Thymus (tissue), 11 donors: ENCODE data around the gene ITPR1. TPM values are rescaled to one million over a fixed set of nuclear protein-coding genes. Genes with fewer than 3 reads are reported as not detected.

Source experiments
- DNase-seq, 9 donors: peaks; one replicate each; pipeline ENCODE4 v3.0.0-alpha.2; 2013; ENCODE audit warnings: low spot score in 9 of 9, low read depth in 6 of 9, missing footprints in 1 of 9
- H3K27ac ChIP-seq, 2 donors: one replicate each; pipeline ENCODE4 v1.5.1; 2013; ENCODE audit warnings: control low read depth in 1 of 2, low read depth in 1 of 2, low read length in 1 of 2, mild to moderate bottlenecking in 1 of 2, moderate library complexity in 1 of 2
- H3K27me3 ChIP-seq, 2 donors: one replicate each; pipeline ENCODE4 v1.5.1; 2013; ENCODE audit warnings: low read length in 1 of 2; ENCODE audit not compliant: control insufficient read depth in 2 of 2, insufficient read depth in 1 of 2
- H3K36me3 ChIP-seq, 2 donors: one replicate each; pipeline ENCODE4 v1.5.1; 2013; ENCODE audit warnings: low read length in 1 of 2, mild to moderate bottlenecking in 1 of 2, moderate library complexity in 1 of 2; ENCODE audit not compliant: control insufficient read depth in 2 of 2, insufficient read depth in 2 of 2
- H3K4me1 ChIP-seq, 2 donors: one replicate each; pipeline ENCODE4 v1.5.1; 2013; ENCODE audit warnings: low read length in 2 of 2; ENCODE audit not compliant: control insufficient read depth in 2 of 2, insufficient read depth in 2 of 2
- H3K4me3 ChIP-seq, 2 donors: one replicate each; pipeline ENCODE4 v1.5.1; 2013; ENCODE audit warnings: low read length in 2 of 2, control low read depth in 1 of 2, mild to moderate bottlenecking in 1 of 2
- H3K9me3 ChIP-seq, 2 donors: one replicate each; pipeline ENCODE4 v1.5.1; 2013; ENCODE audit warnings: low read length in 1 of 2, mild to moderate bottlenecking in 1 of 2; ENCODE audit not compliant: control insufficient read depth in 2 of 2, insufficient read depth in 1 of 2
- WGBS: extraction: QIAGEN DNeasy Blood & Tissue Kit; methylation state at CpG from one replicate; pipeline ENCODE4 v1.1.7; 2013; 5-methylcytosine and 5-hydroxymethylcytosine counted together
- polyA plus RNA-seq: library from polyadenylated mRNA; stranded (reverse); fragments of 200-250 nt; gene quantifications from one replicate; pipeline ENCODE4 v1.2.3, GENCODE V29; 2013
- total RNA-seq: library from RNA; stranded (reverse); fragments of 120-200 nt; gene quantifications from one replicate; pipeline ENCODE4 v1.2.4, GENCODE V29; 2013
- donor health status: healthy.

The ITPR1 gene
- total and polyA plus RNA-seq, 2 donors: 23.9 to 36.6 TPM

DNA sequence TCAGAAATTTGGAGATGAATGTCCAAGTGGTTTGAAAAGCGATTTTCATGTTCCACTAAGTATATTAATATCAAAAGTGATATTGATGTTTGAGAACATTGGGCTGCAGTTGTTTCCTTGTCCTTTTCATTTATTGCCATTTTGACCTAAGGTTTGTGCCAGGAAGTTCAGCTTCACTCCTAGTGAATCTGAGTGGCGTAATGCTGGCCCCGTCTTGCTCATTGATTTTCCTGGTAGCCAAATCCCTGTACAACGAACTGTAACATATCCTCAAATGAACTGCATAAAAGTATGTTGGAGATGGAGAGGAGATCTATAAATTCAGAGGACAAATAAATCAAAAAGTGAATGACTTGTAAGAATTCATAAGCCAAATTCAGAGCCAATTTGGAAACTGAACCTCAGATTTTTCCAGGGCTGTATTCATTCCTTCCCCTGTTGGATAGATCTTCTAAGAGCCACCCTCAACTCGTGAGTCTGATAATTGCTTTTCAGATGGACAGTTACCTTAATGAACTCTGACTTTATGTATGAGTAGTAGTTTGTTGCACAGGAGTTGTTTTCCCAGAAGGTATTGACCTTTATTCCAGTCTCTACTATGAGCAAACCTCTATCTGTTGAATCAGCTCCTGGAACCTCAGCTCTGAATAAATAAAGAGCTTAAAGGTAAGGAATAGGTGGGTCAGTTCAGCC, 72.8 kb downstream of the ITPR1 start:
- H3K4me3 ChIP-seq: no peak overlapping the region
- H3K9me3 ChIP-seq: no peaks in the 10 kb centered on the region
- no peak for DNase-seq
- peaks cover 14 to 19% of the 10 kb centered on the region in 2 donors for H3K4me1 ChIP-seq
- H3K36me3 ChIP-seq: no peaks in the 10 kb centered on the region
- no peaks in the 10 kb centered on the region for H3K27me3 ChIP-seq
- WGBS: 85% methylated on average over 5 of the region's 5 CpGs
- H3K27ac ChIP-seq: peak overlapping the region in 1 of 2 donors; percentile 82

DNA sequence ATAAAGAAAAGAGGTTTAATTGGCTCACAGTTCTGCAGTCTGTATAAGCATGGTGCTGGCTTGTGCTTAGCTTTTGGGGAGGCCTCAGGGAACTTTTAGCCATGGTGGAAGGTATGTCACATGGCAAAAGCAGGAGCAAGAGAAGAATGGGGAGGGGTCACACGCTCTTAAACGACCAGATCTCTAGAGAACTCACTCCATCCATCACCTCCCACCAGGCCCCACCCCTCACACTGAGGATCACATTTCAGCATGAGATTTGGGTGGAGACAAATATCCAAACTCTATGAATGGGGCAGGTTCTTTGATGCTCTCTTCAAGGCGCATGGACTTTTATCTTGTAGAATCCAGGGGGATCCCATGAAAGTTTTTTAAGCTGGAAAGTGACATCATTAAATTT, 75.7 kb downstream of the ITPR1 start:
- DNase-seq: no peak
- Histone ChIP-seq H3K9me3 (no peaks in the 10 kb centered on the region), H3K27me3 (no peaks in the 10 kb centered on the region), H3K4me3 (no peak overlapping the region), H3K27ac (no peak overlapping the region), H3K4me1 (peaks cover 14 to 19% of the 10 kb centered on the region in 2 donors), H3K36me3 (no peaks in the 10 kb centered on the region)
- 93% methylated on average over 3 of the region's 3 CpGs for WGBS

DNA sequence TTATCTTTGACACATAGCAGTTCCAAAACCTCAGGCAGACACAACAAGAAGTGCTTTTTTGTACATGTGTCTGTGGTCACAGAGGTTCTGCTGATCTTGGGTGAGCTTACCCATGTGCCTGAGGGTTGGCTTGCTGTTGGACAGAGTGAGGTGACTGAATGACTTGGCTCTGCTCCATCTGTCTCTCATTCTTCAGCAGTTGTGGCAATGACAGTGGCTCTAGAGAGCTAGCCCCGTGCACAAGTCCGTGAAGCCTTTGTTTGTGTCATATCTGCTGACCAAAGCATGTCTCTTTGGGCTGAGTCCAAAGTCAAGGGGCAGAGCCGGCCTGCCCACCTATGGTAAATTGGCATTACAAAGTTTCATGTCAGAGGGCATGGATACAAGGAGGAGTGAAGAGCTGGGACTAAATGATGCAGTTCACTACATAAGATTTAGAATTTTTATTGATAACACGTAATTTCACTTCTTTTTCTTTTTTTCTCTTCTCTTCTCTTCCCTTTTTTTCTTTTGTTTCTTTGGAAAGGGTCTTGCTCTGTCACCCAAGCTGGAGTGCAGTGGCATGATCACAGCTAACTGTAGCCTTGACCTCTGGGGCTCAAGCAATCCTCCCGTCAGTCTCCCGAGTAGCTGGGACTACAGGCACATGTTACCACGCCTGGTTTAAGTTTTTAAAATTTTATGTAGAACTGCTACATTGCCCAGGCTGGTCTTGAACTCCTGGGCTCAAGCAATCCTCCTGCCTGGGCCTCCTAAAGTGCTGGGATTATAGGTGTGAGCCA, 77.9 kb downstream of the ITPR1 start:
- WGBS: 78% methylated on average over 7 of the region's 7 CpGs

DNA sequence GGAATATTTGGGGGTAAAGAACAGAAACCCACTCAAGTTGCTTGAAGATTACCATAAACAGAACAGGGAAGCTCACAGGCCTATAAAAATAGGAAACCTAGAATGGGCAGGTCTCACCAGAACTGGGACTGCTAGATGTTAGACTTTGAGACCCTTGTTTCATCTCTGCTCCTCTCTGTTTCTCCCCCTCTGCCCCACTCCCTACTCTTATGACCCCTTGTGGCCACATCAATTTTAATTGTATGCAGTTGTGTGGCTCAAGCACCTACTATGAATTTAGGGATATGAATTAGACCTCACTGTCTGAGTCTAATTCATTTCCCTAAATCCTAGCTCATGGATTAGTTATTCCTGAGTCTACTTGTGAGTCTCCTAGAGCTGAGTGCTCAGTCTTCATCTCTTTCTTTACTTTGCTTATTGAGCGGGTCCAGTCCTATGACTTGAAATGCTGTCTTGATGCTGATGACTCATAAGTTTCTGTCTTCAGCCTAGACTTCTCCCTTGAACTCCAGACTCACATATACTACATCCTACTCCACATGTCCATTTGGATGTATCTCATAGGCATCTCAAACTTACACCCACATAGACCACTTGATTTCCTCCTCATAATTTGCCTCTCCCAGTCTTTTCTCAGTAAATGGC, 78.7 kb downstream of the ITPR1 start:
- peak in 3 of 9 donors; percentile 13 to 40 (median 17) for DNase-seq
- Histone ChIP-seq H3K4me3 (no peak overlapping the region), H3K27ac (no peak overlapping the region), H3K36me3 (no peaks in the 10 kb centered on the region), H3K27me3 (no peaks in the 10 kb centered on the region), H3K9me3 (no peaks in the 10 kb centered on the region), H3K4me1 (no peaks in the 10 kb centered on the region)
- 100% methylated on average over 1 of the region's 1 CpG for WGBS

More for the DNA sequence above, 77.9 kb downstream of the ITPR1 start:
- H3K27ac ChIP-seq: no peak overlapping the region
- H3K4me3 ChIP-seq: no peak overlapping the region
- H3K27me3 ChIP-seq: no peaks in the 10 kb centered on the region
- H3K9me3 ChIP-seq: no peaks in the 10 kb centered on the region
- H3K4me1 ChIP-seq: no peaks in the 10 kb centered on the region
- H3K36me3 ChIP-seq: no peaks in the 10 kb centered on the region
- peak in 1 of 9 donors; percentile 22 for DNase-seq

DNA sequence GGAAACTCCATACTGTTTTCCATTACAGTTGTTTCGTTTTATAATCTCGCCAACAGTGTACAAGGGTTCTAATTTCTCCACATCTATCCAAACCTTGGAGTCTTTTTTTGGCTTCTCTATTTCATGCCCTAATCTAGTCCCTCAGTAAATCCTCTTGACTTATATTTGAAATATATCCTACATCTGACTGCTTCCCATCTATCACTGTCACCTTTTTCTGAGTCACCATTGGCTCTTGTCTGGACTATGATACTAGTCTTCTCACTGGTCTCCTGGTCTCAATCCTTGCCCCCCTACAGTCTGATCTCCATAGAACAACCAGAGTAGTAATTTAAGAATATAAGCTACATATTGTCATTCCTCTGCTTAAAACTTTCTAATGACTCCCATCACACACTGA, 80.0 kb downstream of the ITPR1 start:
- H3K27me3 ChIP-seq: no peaks in the 10 kb centered on the region
- WGBS: over 99% methylated on average over 2 of the region's 2 CpGs
- no peak for DNase-seq
- no peaks in the 10 kb centered on the region for H3K36me3 ChIP-seq
- no peak overlapping the region for H3K27ac ChIP-seq
- H3K4me3 ChIP-seq: no peak overlapping the region
- H3K9me3 ChIP-seq: no peaks in the 10 kb centered on the region
- no peaks in the 10 kb centered on the region for H3K4me1 ChIP-seq

DNA sequence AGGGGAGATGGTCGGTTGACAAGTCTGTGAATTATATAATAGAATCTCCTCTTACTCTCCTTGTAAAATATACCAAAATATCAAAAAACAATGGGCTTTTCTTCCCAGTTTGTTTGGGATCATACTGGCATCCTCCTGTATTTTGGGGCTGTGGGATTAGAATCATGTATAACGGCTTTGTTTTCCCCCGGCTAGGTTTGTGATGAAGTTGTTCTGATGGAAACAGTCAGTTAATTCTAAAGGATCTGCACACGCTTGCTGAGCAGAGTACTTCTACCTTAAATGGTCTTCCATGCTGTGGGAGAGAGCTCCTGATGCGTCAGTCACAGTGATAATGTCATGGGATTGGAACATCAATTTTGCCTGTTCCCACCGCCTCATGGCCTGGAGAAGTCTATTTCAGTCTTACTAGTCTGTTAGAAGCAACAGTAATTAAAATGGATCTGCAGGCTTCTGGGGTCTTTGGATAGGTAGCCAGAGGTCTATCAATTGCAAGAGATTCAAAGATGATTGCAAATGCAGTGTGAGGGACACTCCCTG, 81.3 kb downstream of the ITPR1 start:
- no peaks in the 10 kb centered on the region for H3K4me1 ChIP-seq
- WGBS: 98% methylated on average over 6 of the region's 6 CpGs
- no peaks in the 10 kb centered on the region for H3K36me3 ChIP-seq
- H3K27me3 ChIP-seq: no peaks in the 10 kb centered on the region
- no peak overlapping the region for H3K27ac ChIP-seq
- H3K4me3 ChIP-seq: no peak overlapping the region
- DNase-seq: no peak
- H3K9me3 ChIP-seq: no peaks in the 10 kb centered on the region

DNA sequence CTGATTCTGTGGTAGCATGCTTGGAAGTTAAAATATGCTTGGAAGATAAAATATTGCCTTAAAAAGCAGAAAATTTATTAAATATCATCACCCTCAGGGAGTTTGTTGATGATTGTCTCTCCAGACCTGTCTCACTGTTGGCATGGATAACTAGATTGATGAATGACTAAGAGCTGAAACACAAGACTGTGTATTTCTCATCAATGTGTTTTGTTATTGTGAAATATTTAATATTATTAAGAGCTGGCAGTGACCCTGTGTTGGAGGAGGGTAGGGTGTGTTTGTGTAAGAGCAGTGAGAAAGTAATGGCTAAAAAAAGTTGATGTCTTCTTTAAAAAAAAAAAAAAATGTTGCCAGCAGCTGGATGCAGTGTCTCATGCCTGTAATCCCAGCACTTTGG, 82.2 kb downstream of the ITPR1 start:
- no peaks in the 10 kb centered on the region for H3K36me3 ChIP-seq
- no peaks in the 10 kb centered on the region for H3K27me3 ChIP-seq
- no peaks in the 10 kb centered on the region for H3K4me1 ChIP-seq
- H3K9me3 ChIP-seq: no peaks in the 10 kb centered on the region
- H3K4me3 ChIP-seq: no peak overlapping the region
- no peak overlapping the region for H3K27ac ChIP-seq
- DNase-seq: no peak

DNA sequence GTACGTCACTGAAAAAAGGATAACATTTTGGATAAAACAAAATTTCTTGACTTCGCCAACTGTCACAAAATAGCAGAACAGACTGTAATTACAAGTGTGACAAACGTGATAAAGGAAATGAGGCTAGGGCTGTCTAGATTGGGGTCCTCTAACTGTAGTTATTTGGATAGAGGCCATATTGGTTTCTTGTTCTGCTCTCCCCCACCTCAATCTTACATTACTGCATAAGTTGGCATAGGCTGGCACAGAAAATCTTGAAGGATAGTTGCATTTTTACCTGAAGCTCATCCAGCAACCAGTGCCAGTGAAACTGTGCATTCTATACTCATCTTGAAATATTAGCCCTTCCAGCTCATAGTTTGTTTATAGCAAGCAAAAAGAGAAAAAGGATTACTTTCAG, 84.6 kb downstream of the ITPR1 start:
- DNase-seq: no peak
- WGBS: 95% methylated on average over 3 of the region's 3 CpGs
- no peaks in the 10 kb centered on the region for H3K36me3 ChIP-seq
- H3K4me3 ChIP-seq: no peak overlapping the region
- peaks cover 0 to 4% of the 10 kb centered on the region in 2 donors for H3K4me1 ChIP-seq
- H3K27ac ChIP-seq: no peak overlapping the region
- no peaks in the 10 kb centered on the region for H3K27me3 ChIP-seq
- H3K9me3 ChIP-seq: no peaks in the 10 kb centered on the region
